ENCODE measurements around the gene C1QL4. TPM values are rescaled to one million over a fixed set of nuclear protein-coding genes. Genes with fewer than 3 reads are reported as not detected.
"Not testable (repeated sequence)": the region's sequence is repeated elsewhere in the genome, so short reads cannot be mapped to it uniquely, and the experiment has no call there.

C1QL4 gene
- polyA plus RNA-seq = not detected

DNA sequence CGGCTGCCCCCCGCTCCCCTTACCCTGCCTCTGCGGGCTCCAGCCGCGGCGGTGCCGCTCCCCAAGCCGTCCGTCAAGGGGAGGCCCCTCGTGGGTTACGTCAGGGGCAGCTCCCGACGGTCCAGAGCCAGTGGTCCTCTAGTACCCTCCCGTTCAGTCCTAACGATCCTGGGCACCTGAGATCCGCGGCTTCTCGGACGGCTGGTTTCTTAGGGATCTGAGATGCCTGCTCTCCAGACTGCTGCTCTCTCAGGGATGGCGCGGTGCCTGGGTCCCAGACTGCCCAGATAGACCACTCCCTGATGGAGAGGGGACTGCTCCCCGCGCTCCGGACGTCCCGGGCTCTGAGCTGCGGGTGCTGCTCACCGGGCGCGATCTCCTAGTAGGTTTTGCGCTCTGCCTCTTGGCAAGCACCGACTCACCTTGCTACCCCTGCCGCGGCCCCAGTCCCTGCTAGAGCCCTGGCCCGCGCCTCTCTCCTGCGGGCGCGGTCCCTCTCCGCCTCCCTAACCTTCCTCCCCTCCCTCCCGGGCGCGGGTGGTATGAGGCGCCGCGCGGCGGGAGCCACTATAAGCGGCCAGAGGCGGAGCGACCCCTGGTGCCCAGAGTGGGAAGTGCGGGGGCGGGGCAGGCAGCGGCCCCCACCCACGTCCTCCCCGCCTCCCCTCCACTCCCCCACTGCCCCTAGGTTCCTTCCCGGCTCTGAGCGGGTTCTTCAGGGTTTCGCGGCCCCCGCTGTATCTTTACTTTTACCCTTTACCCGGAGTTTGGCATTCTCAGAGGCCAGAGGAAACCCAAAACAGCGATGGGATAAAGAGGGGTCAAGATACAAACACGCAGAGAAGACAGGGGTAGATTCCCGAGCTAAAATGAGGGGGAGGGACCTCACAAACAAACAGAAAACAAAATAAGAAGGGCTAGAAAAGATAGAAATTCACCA, at the start of gene C1QL4:
TSS of gene C1QL4 (minus strand) at position 544 of the 940 bp plus-strand sequence. CDS start 711 bp downstream, outside the sequence.
- Mint-ChIP-seq H3K36me3 (no peaks in the 10 kb centered on the region), H3K27me3 (ENCODE audit: low read depth in 3 of 3) (peaks cover 24 to 45% (median 26%) of the 10 kb centered on the region in 3 donors), H3K4me3 (peak within 1 kb of the TSS; percentile 42 to 77 (median 68)), H3K9me3 (no peaks in the 10 kb centered on the region), H3K27ac (peak within 1 kb of the TSS in 1 of 6 donors; percentile 33), H3K4me1 (peaks cover 20 to 21% of the 10 kb centered on the region in 2 donors)
- DNase-seq = peak; percentile 81 to 86 (median 84)

DNA sequence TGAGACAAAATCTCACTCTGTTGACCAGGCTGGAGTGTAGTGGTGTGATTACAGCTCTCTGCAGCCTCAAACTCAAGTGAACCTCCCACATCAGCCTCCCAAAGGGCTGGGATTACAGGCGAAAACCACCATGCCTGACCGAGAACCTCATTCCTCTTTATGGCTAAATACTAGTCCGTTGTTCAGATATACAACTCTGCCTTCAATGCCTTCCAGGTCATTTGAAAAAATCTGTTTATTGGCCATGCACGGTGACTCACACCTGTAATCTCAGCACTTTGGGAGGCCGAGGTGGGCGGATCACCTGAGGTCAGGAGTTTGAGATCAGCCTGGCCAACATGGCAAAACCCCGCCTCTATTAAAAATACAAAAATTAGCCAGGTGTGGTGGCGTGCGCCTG, 43.2 kb upstream of the C1QL4 start:
- H3K4me1 Mint-ChIP-seq; H3K9me3 Mint-ChIP-seq; H3K27ac Mint-ChIP-seq; H3K36me3 Mint-ChIP-seq; H3K4me3 Mint-ChIP-seq; DNase-seq; H3K27me3 Mint-ChIP-seq (ENCODE audit: low read depth in 3 of 3): not testable (repeated sequence)

GRCh38 chr12:49377386-49377785, 40.4 kb upstream of the C1QL4 start:
- H3K36me3 Mint-ChIP-seq = peaks cover 0 to 4% (median 0%) of the 10 kb centered on the region in 3 donors
- no peak for DNase-seq

DNA sequence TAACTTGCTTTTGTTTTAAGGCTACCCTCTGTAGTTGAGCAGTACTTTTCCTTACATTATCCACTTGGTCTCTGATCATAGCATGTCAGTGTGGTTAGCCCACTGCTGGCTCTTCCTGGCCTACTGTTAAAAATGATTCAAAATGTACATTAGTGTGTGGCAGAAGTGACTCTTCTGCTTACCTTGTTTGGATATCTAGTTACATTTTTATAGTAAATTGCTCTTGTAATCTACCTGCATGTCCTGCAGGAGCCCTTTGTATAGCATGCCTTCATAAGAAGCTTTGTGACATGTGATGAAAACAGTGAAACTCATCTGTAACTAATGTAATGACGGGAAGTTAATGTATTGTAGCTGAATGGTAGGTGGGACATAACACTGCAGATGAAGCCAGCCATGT, 38.4 kb upstream of the C1QL4 start:
- H3K36me3 Mint-ChIP-seq = peaks cover 0 to 4% (median 0%) of the 10 kb centered on the region in 3 donors
- peaks cover 0 to 3% (median 0%) of the 10 kb centered on the region in 3 donors for H3K27me3 Mint-ChIP-seq (ENCODE audit: low read depth in 3 of 3)
- peak overlapping the region in 1 of 6 donors; percentile 30 for H3K27ac Mint-ChIP-seq
- H3K9me3 Mint-ChIP-seq = no peaks in the 10 kb centered on the region
- peaks cover 3 to 4% of the 10 kb centered on the region in 2 donors for H3K4me1 Mint-ChIP-seq
- no peak overlapping the region for H3K4me3 Mint-ChIP-seq
- no peak for DNase-seq

More at GRCh38 chr12:49377386-49377785, 40.4 kb upstream of the C1QL4 start:
- Mint-ChIP-seq H3K4me1 (peaks cover 0 to 3% of the 10 kb centered on the region in 2 donors), H3K9me3 (no peaks in the 10 kb centered on the region), H3K27me3 (ENCODE audit: low read depth in 3 of 3) (peaks cover 0 to 3% (median 0%) of the 10 kb centered on the region in 3 donors), H3K27ac (no peak overlapping the region), H3K4me3 (no peak overlapping the region)

DNA sequence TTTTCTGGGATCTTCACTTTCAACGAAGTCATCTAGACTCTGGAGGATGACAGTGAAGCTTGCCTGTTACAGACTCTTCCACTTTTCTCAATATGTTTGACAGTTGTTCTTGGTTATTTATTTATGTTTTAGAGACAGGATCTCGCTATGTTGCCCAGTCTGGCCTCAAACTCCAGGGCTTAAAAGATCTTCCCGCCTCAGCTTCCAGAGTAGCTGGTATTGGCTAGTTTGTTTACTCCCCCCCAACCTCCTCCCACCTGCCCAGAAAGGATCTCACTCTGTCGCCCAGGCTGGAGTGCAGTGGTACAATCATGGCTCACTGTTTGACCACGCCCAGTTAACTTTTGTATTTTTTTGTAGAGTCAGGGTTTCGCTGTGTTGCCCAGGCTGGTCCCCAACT, 33.6 kb upstream of the C1QL4 start:
- H3K4me3 Mint-ChIP-seq = no peak overlapping the region
- H3K27ac Mint-ChIP-seq = peak overlapping the region in 2 of 6 donors; percentile 46 to 69
- DNase-seq = no peak
- H3K4me1 Mint-ChIP-seq = peaks cover 23 to 39% of the 10 kb centered on the region in 2 donors
- no peaks in the 10 kb centered on the region for H3K9me3 Mint-ChIP-seq
- no peaks in the 10 kb centered on the region for H3K36me3 Mint-ChIP-seq
- H3K27me3 Mint-ChIP-seq (ENCODE audit: low read depth in 3 of 3) = peaks cover 0 to 10% (median 3%) of the 10 kb centered on the region in 3 donors

GRCh38 chr12:49369411-49370145, 32.6 kb upstream of the C1QL4 start:
- Mint-ChIP-seq H3K27ac (peak overlapping the region in 5 of 6 donors; percentile 13 to 77 (median 54)), H3K9me3 (no peaks in the 10 kb centered on the region), H3K27me3 (ENCODE audit: low read depth in 3 of 3) (peaks cover 0 to 10% (median 3%) of the 10 kb centered on the region in 3 donors), H3K36me3 (no peaks in the 10 kb centered on the region), H3K4me3 (peak overlapping the region in 2 of 5 donors; percentile 15 to 43), H3K4me1 (peaks cover 25 to 42% of the 10 kb centered on the region in 2 donors)
- DNase-seq = no peak

GRCh38 chr12:49368240-49368600, 31.2 kb upstream of the C1QL4 start:
- Mint-ChIP-seq H3K4me3 (peak overlapping the region; percentile 77 to 97 (median 92)), H3K27me3 (ENCODE audit: low read depth in 3 of 3) (peaks cover 0 to 10% (median 3%) of the 10 kb centered on the region in 3 donors)

DNA sequence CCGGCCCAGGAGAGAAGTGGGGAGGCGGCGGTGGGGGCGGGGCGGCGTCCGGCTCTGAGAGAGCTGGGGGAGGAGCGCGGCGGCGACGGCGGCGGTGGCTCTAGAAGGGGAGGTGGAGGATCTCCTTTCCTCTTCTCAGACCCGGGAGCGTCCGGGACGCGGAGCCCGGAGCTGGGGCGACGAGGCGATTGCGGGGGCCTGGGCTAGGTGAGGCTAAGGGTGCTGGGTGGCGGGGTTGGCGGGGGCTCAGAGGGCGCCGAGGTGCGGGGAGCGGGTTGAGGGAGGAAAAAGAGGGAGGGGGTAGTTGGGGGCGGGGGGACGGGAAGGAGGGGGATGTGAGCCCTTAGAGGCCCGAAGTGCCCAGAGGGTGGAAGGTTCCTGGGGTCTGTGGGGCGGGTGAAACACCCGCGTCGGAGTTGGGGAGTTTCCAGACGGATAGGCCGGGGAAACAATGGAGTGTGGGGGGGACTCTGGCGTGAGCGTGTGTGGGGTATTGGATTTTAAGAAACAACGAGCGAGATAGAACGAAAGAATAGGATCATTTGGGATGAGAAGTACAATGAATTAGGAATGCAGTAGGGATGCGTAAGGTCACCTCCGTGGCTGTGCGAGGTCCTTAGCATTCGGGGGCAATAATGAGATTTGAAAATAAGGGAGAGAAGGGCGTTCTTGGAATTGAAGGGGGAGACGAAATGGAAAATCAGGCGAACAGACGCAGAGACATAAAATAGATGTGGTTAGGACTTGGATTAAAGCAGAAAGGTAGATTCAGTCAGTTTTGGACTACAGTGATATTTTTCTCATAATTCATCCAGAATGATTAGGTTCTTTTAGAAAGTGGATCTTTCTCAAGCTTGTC, 30.6 kb upstream of the C1QL4 start, which contains the start of gene SPATS2:
TSS of gene SPATS2 (plus strand) at position 82 of the 859 bp plus-strand sequence. CDS start 93,551 bp downstream, outside the sequence.
- Mint-ChIP-seq H3K36me3 (no peaks in the 10 kb centered on the region), H3K4me3 (peak within 1 kb of the TSS; percentile 77 to 97 (median 92)), H3K4me1 (peaks cover 23 to 42% of the 10 kb centered on the region in 2 donors), H3K27me3 (ENCODE audit: low read depth in 3 of 3) (peaks cover 0 to 10% (median 3%) of the 10 kb centered on the region in 3 donors), H3K27ac (peak within 1 kb of the TSS; percentile 70 to 98 (median 93)), H3K9me3 (no peaks in the 10 kb centered on the region)
- no peak for DNase-seq

More at GRCh38 chr12:49368240-49368600, 31.2 kb upstream of the C1QL4 start:
- H3K4me1 Mint-ChIP-seq = peaks cover 25 to 42% of the 10 kb centered on the region in 2 donors
- no peaks in the 10 kb centered on the region for H3K9me3 Mint-ChIP-seq
- H3K27ac Mint-ChIP-seq = peak overlapping the region; percentile 70 to 98 (median 92)
- DNase-seq = no peak
- H3K36me3 Mint-ChIP-seq = no peaks in the 10 kb centered on the region

DNA sequence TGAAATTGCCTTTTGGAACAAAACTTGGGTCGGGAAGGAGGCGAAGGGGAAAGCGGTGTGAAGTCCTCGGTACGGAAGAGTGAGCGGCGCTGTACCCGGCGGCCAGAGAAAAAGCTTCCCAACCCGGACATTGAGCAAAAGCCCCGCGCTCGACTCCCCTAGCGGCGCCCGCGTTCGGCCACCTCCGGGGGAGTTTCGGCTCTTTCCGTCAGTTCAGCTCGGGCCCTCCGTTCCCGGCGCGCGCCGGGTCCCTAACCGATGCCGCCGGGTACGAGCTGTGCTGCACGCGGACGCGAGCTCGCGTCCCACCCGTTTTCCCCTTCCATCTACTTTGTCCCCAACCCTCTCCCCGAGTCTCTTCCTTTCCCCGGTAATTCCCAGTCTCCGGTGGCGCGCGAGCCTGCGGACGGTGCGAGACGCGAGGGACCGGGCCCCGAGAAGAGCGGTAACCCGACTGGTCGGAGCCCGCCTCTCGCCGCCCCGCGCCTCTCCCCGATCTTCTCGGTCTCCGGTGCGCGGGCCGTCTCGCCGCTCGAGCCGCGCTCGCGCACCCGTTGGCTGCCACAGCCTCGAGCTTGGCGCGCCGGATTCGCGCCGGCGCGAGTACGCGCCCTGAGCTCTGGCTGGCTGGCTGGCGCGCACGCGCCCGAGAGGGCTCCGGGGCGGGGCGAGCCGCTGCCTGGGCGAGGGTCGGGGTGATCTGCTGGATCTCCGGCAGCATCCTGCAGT, 29.8 kb upstream of the C1QL4 start:
- H3K9me3 Mint-ChIP-seq = no peaks in the 10 kb centered on the region
- H3K27me3 Mint-ChIP-seq (ENCODE audit: low read depth in 3 of 3) = peaks cover 0 to 10% (median 3%) of the 10 kb centered on the region in 3 donors
- peak; percentile 81 to 85 (median 84) for DNase-seq
- H3K4me1 Mint-ChIP-seq = peaks cover 21 to 42% of the 10 kb centered on the region in 2 donors
- H3K4me3 Mint-ChIP-seq = peak overlapping the region; percentile 77 to 97 (median 92)
- H3K27ac Mint-ChIP-seq = peak overlapping the region; percentile 70 to 98 (median 88)
- no peaks in the 10 kb centered on the region for H3K36me3 Mint-ChIP-seq

- no peak for DNase-seq
- H3K9me3 Mint-ChIP-seq = no peaks in the 10 kb centered on the region
- peaks cover 0 to 3% (median 0%) of the 10 kb centered on the region in 3 donors for H3K36me3 Mint-ChIP-seq
- H3K4me3 Mint-ChIP-seq = peak overlapping the region; percentile 77 to 97 (median 92)
- H3K4me1 Mint-ChIP-seq = peaks cover 21 to 42% of the 10 kb centered on the region in 2 donors
- H3K27me3 Mint-ChIP-seq (ENCODE audit: low read depth in 3 of 3) = peaks cover 3 to 10% (median 3%) of the 10 kb centered on the region in 3 donors
- H3K27ac Mint-ChIP-seq = peak overlapping the region; percentile 70 to 98 (median 88)
Measured at GRCh38 chr12:49366096-49366651, 29.2 kb upstream of the C1QL4 start.

- no peaks in the 10 kb centered on the region for H3K9me3 Mint-ChIP-seq
- H3K4me1 Mint-ChIP-seq = peaks cover 21 to 40% of the 10 kb centered on the region in 2 donors
- H3K27ac Mint-ChIP-seq = peak overlapping the region in 4 of 6 donors; percentile 6 to 88 (median 47)
- DNase-seq = no peak
- H3K27me3 Mint-ChIP-seq (ENCODE audit: low read depth in 3 of 3) = peaks cover 3 to 10% (median 3%) of the 10 kb centered on the region in 3 donors
- peak overlapping the region; percentile 15 to 96 (median 86) for H3K4me3 Mint-ChIP-seq
- peaks cover 0 to 3% (median 0%) of the 10 kb centered on the region in 3 donors for H3K36me3 Mint-ChIP-seq
Measured at GRCh38 chr12:49365542-49365941, 28.6 kb upstream of the C1QL4 start.

- no peak for DNase-seq
- no peak overlapping the region for H3K27ac Mint-ChIP-seq
- peaks cover 21 to 34% of the 10 kb centered on the region in 2 donors for H3K4me1 Mint-ChIP-seq
- peaks cover 0 to 3% (median 0%) of the 10 kb centered on the region in 3 donors for H3K36me3 Mint-ChIP-seq
- H3K9me3 Mint-ChIP-seq = no peaks in the 10 kb centered on the region
- peaks cover 3 to 10% (median 3%) of the 10 kb centered on the region in 3 donors for H3K27me3 Mint-ChIP-seq (ENCODE audit: low read depth in 3 of 3)
- H3K4me3 Mint-ChIP-seq = no peak overlapping the region
Measured at GRCh38 chr12:49364989-49365388, 28.0 kb upstream of the C1QL4 start.
